ENCODE data around the gene MYL6.
A peak's percentile ranks its signal among the peaks of the same experiment; 100 is the strongest.
"Not testable (repeated sequence)": the region's sequence is repeated elsewhere in the genome, so short reads cannot be mapped to it uniquely, and the experiment has no call there.

MYL6 gene

GRCh38 chr12:56156464-56157200 is 1.5 kb upstream of the MYL6 start:
- DNase-seq (ENCODE audit: low read depth, low spot score), result not testable (repeated sequence)

GRCh38 chr12:56157201-56158028 is 744 bp upstream of the MYL6 start:
- peak; percentile 15 for DNase-seq (ENCODE audit: low read depth, low spot score)

GRCh38 chr12:56158926-56159461 is 835 bp downstream of the MYL6 start:
- DNase-seq (ENCODE audit: low read depth, low spot score), result no peak

- DNase-seq (ENCODE audit: low read depth, low spot score), result no peak
These were observed 1.5 kb downstream of the MYL6 start for GRCh38 chr12:56159482-56160192.

GRCh38 chr12:56160193-56160763 is 2.1 kb downstream of the MYL6 start:
- DNase-seq (ENCODE audit: low read depth, low spot score), result no peak

GRCh38 chr12:56160894-56161689 is 2.9 kb downstream of the MYL6 start:
- no peak for DNase-seq (ENCODE audit: low read depth, low spot score)

GRCh38 chr12:56161690-56162351 is 3.7 kb downstream of the MYL6 start:
- no peak for DNase-seq (ENCODE audit: low read depth, low spot score)

- DNase-seq (ENCODE audit: low read depth, low spot score), result no peak
These were observed 4.5 kb downstream of the MYL6 start for GRCh38 chr12:56162468-56163290.

GRCh38 chr12:56163533-56164344 is 5.6 kb downstream of the MYL6 start:
- no peak for DNase-seq (ENCODE audit: low read depth, low spot score)

- DNase-seq (ENCODE audit: low read depth, low spot score), result no peak
These were observed 6.2 kb downstream of the MYL6 start for GRCh38 chr12:56164345-56164729.

GRCh38 chr12:56165369-56165768 is 7.2 kb downstream of the MYL6 start:
- DNase-seq (ENCODE audit: low read depth, low spot score), result no peak

- no peak for DNase-seq (ENCODE audit: low read depth, low spot score)
These were observed 11.1 kb downstream of the MYL6 start for GRCh38 chr12:56169229-56169759.

GRCh38 chr12:56172839-56173238 is 14.7 kb downstream of the MYL6 start:
- no peak for DNase-seq (ENCODE audit: low read depth, low spot score)

GRCh38 chr12:56178347-56178746 is 20.2 kb downstream of the MYL6 start:
- no peak for DNase-seq (ENCODE audit: low read depth, low spot score)

GRCh38 chr12:56186957-56187356 is 28.8 kb downstream of the MYL6 start:
- DNase-seq (ENCODE audit: low read depth, low spot score), result no peak

GRCh38 chr12:56188131-56188777 is 30.1 kb downstream of the MYL6 start:
- no peak for DNase-seq (ENCODE audit: low read depth, low spot score)

GRCh38 chr12:56188778-56189098 is 30.6 kb downstream of the MYL6 start:
- no peak for DNase-seq (ENCODE audit: low read depth, low spot score)

Measured in activated naive CD8-positive, alpha-beta T cell treated with anti-CD3 and anti-CD28 coated beads, Interleukin-2, amount 50 U/mL, for 16 hours (primary cell).